Loucy (cell line): ENCODE data around the gene GAN.

ENCODE experiments used
- H2AFZ ChIP-seq: fragments of 200-600 bp; sonication (generic); 2 replicates; pipeline ENCODE4 v1.6.0; 2016; ENCODE audit warnings: antibody characterized with exemption, mild to moderate bottlenecking, low read length, moderate library complexity
- H3F3A ChIP-seq: fragments of 200-600 bp; 2 replicates; pipeline ENCODE4 v1.6.0; 2016; ENCODE audit warnings: antibody characterized with exemption, low read depth, mild to moderate bottlenecking
- H3K27me3 ChIP-seq: fragments of 200-600 bp; sonication (generic); 2 replicates; pipeline ENCODE4 v1.6.1; 2014; ENCODE audit warnings: low read length, mild to moderate bottlenecking; ENCODE audit not compliant: insufficient read depth, poor library complexity, severe bottlenecking
- H3K36me3 ChIP-seq: fragments of 200-600 bp; sonication (generic); 2 replicates; pipeline ENCODE4 v1.6.1; 2016; ENCODE audit warnings: low read length; ENCODE audit not compliant: insufficient read depth
- H3K4me1 ChIP-seq: fragments of 200-600 bp; sonication (generic); 2 replicates; pipeline ENCODE4 v1.5.1; 2014; ENCODE audit warnings: low read length, mild to moderate bottlenecking; ENCODE audit not compliant: insufficient read depth, poor library complexity, severe bottlenecking
- H3K4me2 ChIP-seq: fragments of 200-600 bp; sonication (generic); 2 replicates; pipeline ENCODE4 v1.6.0; 2014; ENCODE audit warnings: antibody characterized with exemption, low read length, low read depth, mild to moderate bottlenecking; ENCODE audit not compliant: poor library complexity, severe bottlenecking
- H3K4me3 ChIP-seq: fragments of 200-600 bp; sonication (generic); 2 replicates; pipeline ENCODE4 v1.5.1; 2014; ENCODE audit warnings: low read length, mild to moderate bottlenecking, mixed read lengths; ENCODE audit not compliant: poor library complexity, severe bottlenecking
- H3K79me2 ChIP-seq: fragments of 200-600 bp; sonication (generic); 2 replicates; pipeline ENCODE4 v1.6.1; 2014; ENCODE audit warnings: low read length; ENCODE audit not compliant: insufficient read depth
- H3K9ac ChIP-seq: fragments of 200-600 bp; sonication (generic); 2 replicates; pipeline ENCODE4 v1.6.0; 2014; ENCODE audit warnings: mild to moderate bottlenecking, low read depth, low read length, moderate library complexity; ENCODE audit not compliant: poor library complexity, severe bottlenecking
- H3K9me2 ChIP-seq: fragments of 200-600 bp; sonication (generic); replicated peaks from 2 replicates; pipeline ENCODE4 v1.6.1; 2016; ENCODE audit warnings: low read depth, low read length, mixed read lengths
- H3K9me3 ChIP-seq: fragments of 200-600 bp; sonication (generic); 2 replicates; pipeline ENCODE4 v1.6.1; 2014; ENCODE audit warnings: mild to moderate bottlenecking, antibody characterized with exemption, low read length, low read depth; ENCODE audit not compliant: insufficient read depth
- H4K20me1 ChIP-seq: fragments of 200-600 bp; sonication (generic); 2 replicates; pipeline ENCODE4 v1.6.0; 2014; ENCODE audit warnings: antibody characterized with exemption, low read length, mild to moderate bottlenecking; ENCODE audit not compliant: insufficient read depth, poor library complexity, severe bottlenecking
- CTCF ChIP-seq: fragments of 200-600 bp; sonication (generic); conservative IDR thresholded peaks from 2 replicates; pipeline ENCODE4 v1.5.1; 2014; ENCODE audit warnings: mild to moderate bottlenecking, antibody characterized with exemption, low read length
- EZH2phosphoT487 ChIP-seq: fragments of 200-600 bp; IDR thresholded peaks from 2 replicates; pipeline ENCODE4 v1.6.1; 2018; ENCODE audit warnings: antibody characterized with exemption, mild to moderate bottlenecking, moderate library complexity, borderline replicate concordance

GAN gene

DNA sequence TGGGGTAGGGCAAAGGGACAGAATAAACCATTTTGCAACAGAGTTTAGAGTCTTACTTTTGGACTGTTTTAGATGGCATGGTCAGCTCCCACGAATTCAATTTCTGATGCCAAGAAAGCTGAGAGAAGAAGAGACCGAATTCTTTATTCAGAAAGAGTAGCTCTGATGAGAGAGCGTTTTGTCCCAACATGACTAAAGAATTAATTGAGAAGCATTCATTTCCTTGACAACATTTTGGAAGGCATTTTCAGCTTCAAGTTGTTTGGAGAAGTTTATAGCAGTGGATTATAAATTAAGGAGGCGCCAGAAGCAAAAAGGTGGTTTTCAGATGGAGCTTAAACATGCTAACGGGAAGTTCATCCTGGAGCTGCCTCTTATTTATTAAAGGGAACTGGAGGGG lies 12.2 kb downstream of the GAN start:
- Histone ChIP-seq H3K9me3 (no peaks in the 10 kb centered on the region), H3K36me3 (no peaks in the 10 kb centered on the region; the same call in 1 of the 2 replicates), H3K4me1 (no peaks in the 10 kb centered on the region), H2AFZ (no peak overlapping the region), H3K9ac (no peak overlapping the region), H3K4me3 (no peak overlapping the region), H3F3A (no peaks in the 10 kb centered on the region), H3K9me2 (no peaks in the 10 kb centered on the region), H3K79me2 (peaks cover 42% of the 10 kb centered on the region; the same call in 1 of the 2 replicates), H3K27me3 (no peaks in the 10 kb centered on the region), H3K4me2 (no peak overlapping the region), H4K20me1 (no peaks in the 10 kb centered on the region)
- TF ChIP-seq CTCF, result no peak
- no peak for TF ChIP-seq EZH2phosphoT487

GRCh38 chr16:81327447-81328196 lies 12.9 kb downstream of the GAN start:
- H3F3A ChIP-seq, result no peaks in the 10 kb centered on the region
- H3K79me2 ChIP-seq, result peaks cover 37% of the 10 kb centered on the region; the same call in 1 of the 2 replicates

GRCh38 chr16:81329947-81330346 lies 15.2 kb downstream of the GAN start:
- H2AFZ ChIP-seq, result no peak overlapping the region
- H3K4me2 ChIP-seq, result no peak overlapping the region
- H3K4me1 ChIP-seq, result no peaks in the 10 kb centered on the region
- H3K9me3 ChIP-seq, result no peaks in the 10 kb centered on the region
- H3K36me3 ChIP-seq, result no peaks in the 10 kb centered on the region
- no peak overlapping the region for H3K9ac ChIP-seq
- no peak overlapping the region for H3K4me3 ChIP-seq
- no peaks in the 10 kb centered on the region for H3K9me2 ChIP-seq
- H3K79me2 ChIP-seq, result peaks cover 18% of the 10 kb centered on the region; the same call in 1 of the 2 replicates
- no peaks in the 10 kb centered on the region for H4K20me1 ChIP-seq
- no peaks in the 10 kb centered on the region for H3K27me3 ChIP-seq
- TF ChIP-seq CTCF, result no peak
- no peak for TF ChIP-seq EZH2phosphoT487
- no peaks in the 10 kb centered on the region for H3F3A ChIP-seq

More at GRCh38 chr16:81327447-81328196, 12.9 kb downstream of the GAN start:
- no peaks in the 10 kb centered on the region for H3K27me3 ChIP-seq
- H4K20me1 ChIP-seq, result no peaks in the 10 kb centered on the region
- no peaks in the 10 kb centered on the region for H3K4me1 ChIP-seq
- no peaks in the 10 kb centered on the region for H3K9me2 ChIP-seq
- no peak overlapping the region for H2AFZ ChIP-seq
- no peaks in the 10 kb centered on the region; the same call in 1 of the 2 replicates for H3K36me3 ChIP-seq
- H3K4me2 ChIP-seq, result no peak overlapping the region
- TF ChIP-seq EZH2phosphoT487 (no peak), CTCF (no peak)
- H3K9ac ChIP-seq, result no peak overlapping the region
- no peaks in the 10 kb centered on the region for H3K9me3 ChIP-seq
- no peak overlapping the region for H3K4me3 ChIP-seq
